GM23338 (cell line): ENCODE measurements around the gene CDK2. TPM values are rescaled to one million over a fixed set of nuclear protein-coding genes. Genes with fewer than 3 reads are reported as not detected.

Experiments used
- ATAC-seq: fragments of 200-7000 bp; cut with Tn5 transposase; 3 replicates; pipeline ENCODE4 v1.9.1; 2020
- DNase-seq: peaks from one replicate; pipeline ENCODE4 v3.0.0-alpha.2; 2015; ENCODE audit warnings: low spot score
- H2AFZ ChIP-seq: fragments of 200-600 bp; sonication (generic); 2 replicates; pipeline ENCODE4 v1.8.0; 2016; ENCODE audit warnings: antibody characterized with exemption, mild to moderate bottlenecking, moderate library complexity
- H3F3A ChIP-seq: fragments of 200-600 bp; sonication (generic); replicated peaks from 2 replicates; pipeline ENCODE4 v1.8.0; 2017; ENCODE audit warnings: antibody characterized with exemption, mixed run types, low read depth
- H3K27ac ChIP-seq: fragments of 200-600 bp; sonication (generic); 2 replicates; pipeline ENCODE4 v1.6.1; 2016; ENCODE audit warnings: low read depth
- H3K27me3 ChIP-seq: fragments of 200-600 bp; sonication (generic); 2 replicates; pipeline ENCODE4 v1.8.0; 2016; ENCODE audit warnings: mild to moderate bottlenecking, mixed run types, moderate library complexity; ENCODE audit not compliant: insufficient read depth
- H3K36me3 ChIP-seq: fragments of 200-600 bp; sonication (generic); 2 replicates; pipeline ENCODE4 v1.8.0; 2016; ENCODE audit warnings: mild to moderate bottlenecking; ENCODE audit not compliant: insufficient read depth
- H3K4me1 ChIP-seq: fragments of 200-600 bp; sonication (generic); 2 replicates; pipeline ENCODE4 v1.8.0; 2016; ENCODE audit warnings: mild to moderate bottlenecking, moderate library complexity; ENCODE audit not compliant: insufficient read depth
- H3K4me2 ChIP-seq: fragments of 200-600 bp; sonication (generic); 2 replicates; pipeline ENCODE4 v1.7.1; 2017; ENCODE audit warnings: mixed run types
- H3K4me3 ChIP-seq: fragments of 200-600 bp; sonication (generic); 2 replicates; pipeline ENCODE4 v1.6.1; 2016; ENCODE audit warnings: mixed run types
- H3K79me2 ChIP-seq: fragments of 200-600 bp; sonication (generic); replicated peaks from 2 replicates; pipeline ENCODE4 v1.8.0; 2017; ENCODE audit warnings: mild to moderate bottlenecking; ENCODE audit not compliant: insufficient read depth
- H3K9me2 ChIP-seq: fragments of 200-600 bp; sonication (generic); 2 replicates; pipeline ENCODE4 v1.8.0; 2017; ENCODE audit not compliant: insufficient read depth
- H4K20me1 ChIP-seq: fragments of 200-600 bp; sonication (generic); replicated peaks from 2 replicates; pipeline ENCODE4 v1.8.0; 2017; ENCODE audit warnings: mild to moderate bottlenecking; ENCODE audit not compliant: insufficient read depth
- H3K27ac Mint-ChIP-seq: 2 replicates; pipeline ENCODE4 v1.8.0; 2020; ENCODE audit warnings: inconsistent platforms, mild to moderate bottlenecking, moderate library complexity, mixed read lengths
- H3K27me3 Mint-ChIP-seq: 3 replicates; pipeline ENCODE4 v1.8.0; 2022; ENCODE audit warnings: low read depth, mild to moderate bottlenecking, moderate library complexity, mixed read lengths, inconsistent platforms; ENCODE audit not compliant: insufficient read depth, poor library complexity
- H3K36me3 Mint-ChIP-seq: 3 replicates; pipeline ENCODE4 v1.8.0; 2021; ENCODE audit warnings: low read depth, mild to moderate bottlenecking, inconsistent platforms, moderate library complexity, mixed read lengths
- H3K4me1 Mint-ChIP-seq: 3 replicates; pipeline ENCODE4 v1.8.0; 2020; ENCODE audit warnings: mild to moderate bottlenecking, inconsistent platforms, mixed read lengths
- H3K4me3 Mint-ChIP-seq: 3 replicates; pipeline ENCODE4 v1.8.0; 2021; ENCODE audit warnings: moderate library complexity, mild to moderate bottlenecking, inconsistent platforms, mixed read lengths
- H3K9me3 Mint-ChIP-seq: 3 replicates; pipeline ENCODE4 v1.8.0; 2020; ENCODE audit warnings: moderate library complexity, mild to moderate bottlenecking, inconsistent platforms, mixed read lengths
- CTCF ChIP-seq, 2 experiments: fragments of 200-600 bp in 1 of 2; sonication (generic) in 1 of 2; conservative IDR thresholded peaks; 2 replicates each; pipeline versions ENCODE4 v1.5.1 to v1.6.1; 2016 to 2017; ENCODE audit warnings: antibody characterized with exemption in 2 of 2, low read depth in 2 of 2, mild to moderate bottlenecking in 2 of 2, moderate library complexity in 1 of 2
- ETS1 ChIP-seq: IDR thresholded peaks from 2 replicates; pipeline ENCODE4 v1.6.1; 2016; ENCODE audit warnings: antibody characterized with exemption
- EZH2 ChIP-seq: fragments of 200-600 bp; sonication (generic); IDR thresholded peaks from one replicate; pipeline ENCODE4 v1.8.0; 2017; ENCODE audit warnings: antibody characterized with exemption, mild to moderate bottlenecking, low read depth; ENCODE audit not compliant: unreplicated experiment
- EZH2phosphoT487 ChIP-seq: fragments of 200-600 bp; sonication (generic); IDR thresholded peaks from one replicate; pipeline ENCODE4 v1.8.1; 2018; ENCODE audit warnings: antibody characterized with exemption; ENCODE audit not compliant: unreplicated experiment
- NANOG ChIP-seq: IDR thresholded peaks from 2 replicates; pipeline ENCODE4 v1.6.1; 2016; ENCODE audit warnings: antibody characterized with exemption, borderline replicate concordance
- STAT1 ChIP-seq: IDR thresholded peaks from one replicate; pipeline ENCODE4 v1.6.1; 2016; ENCODE audit warnings: antibody characterized with exemption; ENCODE audit not compliant: unreplicated experiment
- ZNF331 ChIP-seq: fragments of 250-450 bp; sonication (Bioruptor Pico); IDR thresholded peaks from 2 replicates; pipeline ENCODE4 v1.5.0; 2020; ENCODE audit warnings: low read depth, mild to moderate bottlenecking, moderate library complexity
- polyA plus RNA-seq: library from polyadenylated mRNA; unstranded; fragments of >200 nt; fragmentation: Nextera tagmentation; extraction: Ambion mirVana; gene quantifications from 2 replicates; pipeline ENCODE4 v1.2.1, GENCODE V29; 2016
- total RNA-seq: library from RNA; depleted of rRNA; stranded (reverse); fragments of >200 nt; shearing (Covaris generic); gene quantifications from 2 replicates; pipeline ENCODE4 v1.2.3, GENCODE V29; 2014

CDK2 gene
- total and polyA plus RNA-seq, 2 experiments from 2014 or later = 15.2 to 31.0 TPM

- peaks cover 4% of the 10 kb centered on the region for H3K27me3 Mint-ChIP-seq
Observed at GRCh38 chr12:55993230-55993853, 26.7 kb downstream of the CDK2 start.

GRCh38 chr12:55995366-55995765, 28.7 kb downstream of the CDK2 start:
- no peaks in the 10 kb centered on the region for H3K9me3 Mint-ChIP-seq
- H2AFZ ChIP-seq = no peak overlapping the region
- peaks cover 7% of the 10 kb centered on the region; the same call in 1 of the 2 replicates for H3F3A ChIP-seq
- H3K79me2 ChIP-seq = peaks cover 8% of the 10 kb centered on the region; the same call in 1 of the 2 replicates
- DNase-seq (no peak), ATAC-seq (no peak)
- H4K20me1 ChIP-seq = no peaks in the 10 kb centered on the region
- no peak overlapping the region for H3K4me3 ChIP-seq
- H3K36me3 ChIP-seq = peaks cover 27% of the 10 kb centered on the region
- H3K4me3 Mint-ChIP-seq = no peak overlapping the region; the same call in 2 of the 3 replicates
- H3K4me2 ChIP-seq = no peak overlapping the region
- no peak overlapping the region for H3K27ac ChIP-seq
- no peaks in the 10 kb centered on the region for H3K27me3 ChIP-seq
- H3K27ac Mint-ChIP-seq = no peak overlapping the region
- no peaks in the 10 kb centered on the region; the same call in 2 of the 3 replicates for H3K4me1 Mint-ChIP-seq
- no peaks in the 10 kb centered on the region for H3K9me2 ChIP-seq
- peaks cover 49% of the 10 kb centered on the region for H3K36me3 Mint-ChIP-seq
- no peak for TF ChIP-seq ETS1
- TF ChIP-seq NANOG = no peak
- no peak for TF ChIP-seq EZH2
- TF ChIP-seq CTCF (conservative IDR thresholded peaks at IDR 0.05; ENCODE audit: low read depth in 2 of 2) = no peak
- TF ChIP-seq ZNF331 (CRISPR knock-in tag) = no peak
- TF ChIP-seq STAT1 = no peak
- TF ChIP-seq EZH2phosphoT487 = no peak
- peaks cover 8% of the 10 kb centered on the region for H3K27me3 Mint-ChIP-seq
- 0 out of 2 replicates have a peak, but pooled peaks cover 4% of the 10 kb centered on the region for H3K4me1 ChIP-seq

More at GRCh38 chr12:55993230-55993853, 26.7 kb downstream of the CDK2 start:
- Histone ChIP-seq H2AFZ (no peak overlapping the region), H3K4me1 (0 out of 2 replicates have a peak, but pooled peaks cover 4% of the 10 kb centered on the region), H3K9me2 (no peaks in the 10 kb centered on the region), H3K36me3 (peaks cover 36% of the 10 kb centered on the region), H3K79me2 (peaks cover 6% of the 10 kb centered on the region; the same call in 1 of the 2 replicates), H4K20me1 (no peaks in the 10 kb centered on the region), H3K4me2 (no peak overlapping the region), H3F3A (peaks cover 13% of the 10 kb centered on the region; the same call in 1 of the 2 replicates), H3K27ac (no peak overlapping the region), H3K27me3 (no peaks in the 10 kb centered on the region), H3K4me3 (no peak overlapping the region)
- ATAC-seq = no peak
- no peak for TF ChIP-seq ETS1
- no peak for DNase-seq
- Mint-ChIP-seq H3K36me3 (peaks cover 58% of the 10 kb centered on the region), H3K9me3 (no peaks in the 10 kb centered on the region), H3K27ac (no peak overlapping the region), H3K4me3 (no peak overlapping the region), H3K4me1 (no peaks in the 10 kb centered on the region; the same call in 2 of the 3 replicates)
